ENCODE measurements around the gene RTEL1.

Gene RTEL1

GRCh38 chr20:63741676-63742380, 83.7 kb downstream of the RTEL1 start:
- no peak for DNase-seq (ENCODE audit: low spot score)

DNA sequence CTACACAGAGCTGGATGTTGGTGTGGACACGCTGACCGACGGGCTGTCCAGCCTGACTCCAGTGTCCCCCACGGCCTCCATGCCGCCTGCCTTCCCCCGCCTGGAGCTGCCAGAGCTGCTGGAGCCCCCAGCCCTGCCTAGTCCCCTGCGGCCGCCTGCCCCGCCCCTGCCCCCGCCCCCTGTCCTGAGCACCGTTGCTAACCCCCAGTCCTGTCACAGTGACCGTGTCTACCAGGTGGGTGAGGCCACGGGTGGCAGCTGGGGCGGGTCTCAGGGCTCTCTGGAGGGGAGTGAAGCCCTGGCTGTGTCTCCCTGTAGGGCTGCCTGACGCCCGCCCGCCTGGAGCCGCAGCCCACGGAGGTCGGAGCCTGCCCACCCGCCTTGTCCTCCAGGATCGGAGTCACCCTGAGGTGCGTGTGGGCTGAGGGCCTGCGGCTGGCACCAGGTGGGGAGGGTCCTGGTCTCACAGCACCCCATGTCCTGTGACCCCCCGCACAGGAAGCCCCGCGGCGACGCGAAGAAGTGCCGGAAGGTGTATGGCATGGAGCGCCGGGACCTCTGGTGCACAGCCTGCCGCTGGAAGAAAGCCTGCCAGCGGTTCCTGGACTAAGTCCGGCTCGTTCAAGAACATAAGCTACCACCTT, 84.4 kb downstream of the RTEL1 start:
- DNase-seq (ENCODE audit: low spot score): no peak

DNA sequence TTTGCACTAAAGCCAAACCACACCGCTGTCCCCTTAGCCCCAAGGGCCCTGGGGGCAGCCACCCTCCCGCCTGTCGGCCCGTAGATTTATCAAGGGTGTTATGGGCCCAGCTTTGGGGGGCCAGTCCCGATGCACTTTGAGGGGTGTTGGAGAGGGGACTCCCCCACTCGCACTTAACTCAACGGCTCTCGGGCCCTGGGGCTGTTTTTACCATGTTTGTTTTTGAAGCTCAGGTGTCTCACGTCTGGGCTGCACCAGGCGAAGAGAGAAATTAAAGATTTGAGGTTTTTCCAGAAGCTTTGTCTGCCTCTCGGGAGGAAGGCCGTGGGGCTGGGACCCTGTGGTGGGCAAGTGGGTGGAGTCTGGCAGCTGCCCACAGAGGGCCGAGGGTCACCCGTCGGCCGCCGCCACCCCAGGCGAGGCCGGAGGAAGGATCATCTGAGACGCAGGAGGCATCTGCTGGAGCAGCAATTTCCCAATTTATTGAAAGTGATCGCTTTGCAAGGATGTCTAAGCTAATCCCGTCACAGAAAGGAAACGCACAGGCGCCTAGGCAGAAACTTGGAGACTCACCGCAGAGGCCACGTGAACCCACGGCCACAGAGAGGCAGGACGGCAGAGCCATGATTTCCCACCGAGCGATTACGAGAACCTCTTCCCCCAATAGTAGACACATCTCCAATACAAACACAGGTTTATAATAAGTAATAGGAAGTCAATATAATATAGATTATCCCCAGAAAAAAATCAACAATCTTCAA, 85.3 kb downstream of the RTEL1 start:
- DNase-seq (ENCODE audit: low spot score): no peak

DNA sequence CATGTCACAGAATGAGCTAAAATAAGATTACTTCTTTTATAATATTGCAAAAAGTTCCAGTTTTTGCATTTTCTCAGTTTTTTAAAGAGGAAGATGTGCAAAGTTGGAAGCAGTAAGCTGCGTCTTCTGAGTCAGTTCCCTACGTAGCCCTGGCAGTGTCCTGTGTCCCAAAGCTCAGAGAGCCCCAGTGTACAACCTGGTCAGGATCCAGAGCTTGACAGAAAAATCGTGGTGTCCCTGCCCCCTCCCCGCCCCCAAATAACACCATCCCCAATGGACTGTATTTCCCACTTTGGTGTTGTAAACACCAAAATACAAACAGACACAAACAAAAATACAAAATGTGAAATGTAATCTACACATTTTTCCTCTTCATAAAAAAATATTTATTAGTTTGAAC, 86.0 kb downstream of the RTEL1 start:
- no peak for DNase-seq (ENCODE audit: low spot score)

GRCh38 chr20:63744574-63745423, 86.7 kb downstream of the RTEL1 start:
- no peak for DNase-seq (ENCODE audit: low spot score)

GRCh38 chr20:63745424-63745805, 87.3 kb downstream of the RTEL1 start:
- no peak for DNase-seq (ENCODE audit: low spot score)

Data from COLO829 (cell line).